Activated CD4-positive, CD25-positive, alpha-beta regulatory T cell treated with anti-CD3 and anti-CD28 coated beads, Interleukin-2, amount 50 U/mL, for 24 hours (primary cell): ENCODE results near the gene IGFL2.
"Not testable (repeated sequence)": the region's sequence is repeated elsewhere in the genome, so short reads cannot be mapped to it uniquely, and the experiment has no call there.

Experiments
- ATAC-seq, 2 donors: fragments of 150-1000 bp; cut with Tn5 transposase; one replicate each; pipeline ENCODE4 v1.10.0; 2021; ENCODE audit warnings: mild to moderate bottlenecking in 1 of 2, moderate library complexity in 1 of 2

The IGFL2 gene

GRCh38 chr19:46191972-46192371, 43.9 kb downstream of the IGFL2 start:
- no peak for ATAC-seq

- not testable (repeated sequence) for ATAC-seq
Observed at GRCh38 chr19:46192626-46192991, 44.6 kb downstream of the IGFL2 start.

DNA sequence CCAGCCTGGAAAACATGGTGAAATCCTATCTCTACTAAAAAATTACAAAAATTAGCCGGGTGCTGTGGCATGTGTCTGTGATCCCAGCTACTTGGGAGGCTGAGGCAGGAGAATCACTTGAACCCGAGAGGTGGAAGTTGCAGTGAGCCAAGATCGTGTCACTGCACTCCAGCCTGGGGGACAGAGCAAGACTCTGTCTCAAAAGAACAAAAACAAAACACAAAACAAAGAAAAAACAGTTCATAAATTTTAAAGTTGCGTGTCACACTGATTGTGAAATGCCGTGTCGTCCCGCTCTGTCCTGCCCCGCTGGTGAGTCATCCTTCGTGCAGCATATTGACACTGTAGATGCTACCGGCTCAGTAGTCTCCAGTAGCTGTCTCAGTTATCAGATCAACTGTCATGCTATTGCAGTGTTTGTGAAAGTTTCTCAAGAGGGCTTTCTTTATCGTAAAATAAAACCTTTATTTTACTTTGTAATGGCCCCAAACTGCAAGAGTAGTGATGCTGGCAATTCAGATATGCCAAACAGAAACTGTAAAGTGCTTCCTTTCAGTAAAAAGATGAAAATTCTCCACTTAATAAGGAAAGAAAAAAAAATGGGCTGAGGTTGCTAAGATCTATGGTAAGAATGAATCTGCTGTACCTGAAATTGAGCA, 45.1 kb downstream of the IGFL2 start:
- ATAC-seq: peak; percentile 65 to 68

- no peak for ATAC-seq
Observed at GRCh38 chr19:46193678-46194077, 45.6 kb downstream of the IGFL2 start.

DNA sequence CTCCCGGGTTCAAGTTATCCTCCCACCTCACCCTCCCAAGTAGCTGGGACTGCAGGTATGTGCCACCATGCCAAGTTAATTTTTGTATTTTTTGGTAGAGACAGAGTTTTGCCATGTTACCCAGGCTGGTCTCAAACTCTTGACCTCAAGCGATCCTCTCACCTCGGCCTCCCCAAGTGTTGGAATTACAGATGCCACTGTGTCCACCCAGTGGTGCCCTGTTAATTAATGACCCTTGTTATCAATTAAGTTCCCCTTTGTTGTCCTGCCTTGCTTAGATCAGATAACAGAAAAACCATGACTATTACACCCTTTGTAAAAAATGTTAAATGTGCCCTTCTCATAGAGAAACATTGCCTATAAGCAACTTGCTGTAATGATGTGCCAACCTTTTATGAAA, 47.1 kb downstream of the IGFL2 start:
- no peak for ATAC-seq

DNA sequence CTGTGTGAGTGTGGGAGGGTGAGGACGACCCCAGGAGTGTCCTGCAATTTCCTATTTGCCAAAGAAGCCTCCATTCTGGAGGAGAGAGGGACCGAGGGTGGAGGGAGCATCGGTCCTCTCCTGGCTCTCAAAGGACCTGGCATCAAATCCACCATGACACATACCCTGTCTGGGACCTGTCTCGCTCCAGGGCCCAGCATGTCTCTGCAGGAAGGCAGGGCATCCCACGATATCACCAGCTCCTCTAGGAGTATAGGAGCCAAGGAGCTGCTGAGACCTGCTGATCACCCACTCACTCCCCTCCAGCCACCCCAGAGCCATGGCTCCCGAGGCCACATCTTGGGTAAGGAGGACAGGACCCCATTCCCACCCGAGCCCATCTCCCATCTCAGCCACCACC, 47.9 kb downstream of the IGFL2 start:
- ATAC-seq: not testable (repeated sequence)

GRCh38 chr19:46196410-46197124, 48.5 kb downstream of the IGFL2 start:
- no peak for ATAC-seq

- no peak for ATAC-seq
Observed at GRCh38 chr19:46197314-46198070, 49.5 kb downstream of the IGFL2 start.

GRCh38 chr19:46198756-46199155, 50.7 kb downstream of the IGFL2 start:
- no peak for ATAC-seq

GRCh38 chr19:46201454-46202310, 53.6 kb downstream of the IGFL2 start:
- ATAC-seq: no peak

- ATAC-seq: no peak
Observed at GRCh38 chr19:46202426-46202825, 54.4 kb downstream of the IGFL2 start.

DNA sequence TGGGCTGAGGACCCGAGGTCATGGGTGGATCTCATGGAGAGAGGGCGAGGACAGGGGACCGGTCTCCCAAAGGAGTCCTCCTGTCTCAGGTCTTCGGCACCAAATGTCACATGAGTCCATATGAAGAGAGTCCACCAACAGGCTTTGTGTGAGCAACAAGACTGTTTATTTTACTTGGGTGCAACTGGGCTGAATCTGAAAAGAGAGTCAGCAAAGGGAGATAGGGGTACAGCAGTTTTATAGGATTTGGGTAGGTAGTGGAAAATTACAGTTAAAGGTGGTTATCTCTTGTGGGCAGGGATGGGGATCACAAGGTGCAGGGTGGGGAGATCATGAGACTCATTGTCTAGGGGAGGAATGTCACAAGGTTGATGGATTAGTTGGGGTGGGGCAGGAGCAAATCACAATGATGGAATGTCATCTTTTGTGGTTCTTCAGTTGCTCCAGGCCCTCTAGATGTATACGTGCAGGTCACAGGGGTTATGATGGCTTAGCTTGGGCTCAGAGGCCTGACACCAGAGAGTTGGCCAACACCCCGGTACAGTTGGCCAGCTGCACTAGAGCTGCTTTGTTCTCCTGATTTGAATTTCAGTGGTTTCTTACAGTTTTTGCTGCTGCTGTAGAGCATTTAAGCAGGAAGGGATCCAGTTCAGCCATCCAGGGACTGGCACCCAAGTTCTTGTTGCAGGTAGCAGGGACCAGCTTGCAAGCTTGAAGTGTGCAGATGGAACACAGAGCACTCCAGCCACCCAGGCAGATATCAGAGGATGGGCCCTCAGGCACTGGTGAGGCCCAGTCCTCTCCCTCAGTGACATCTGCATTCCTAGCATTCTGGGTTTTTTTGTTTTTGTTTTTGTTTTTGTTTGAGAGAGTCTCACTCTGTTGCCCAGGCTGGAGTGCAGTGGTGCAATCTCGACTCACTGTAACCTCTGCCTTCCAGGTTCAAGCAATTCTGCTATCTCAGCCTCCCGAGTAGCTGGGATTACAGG, 55.1 kb downstream of the IGFL2 start:
- ATAC-seq: no peak

DNA sequence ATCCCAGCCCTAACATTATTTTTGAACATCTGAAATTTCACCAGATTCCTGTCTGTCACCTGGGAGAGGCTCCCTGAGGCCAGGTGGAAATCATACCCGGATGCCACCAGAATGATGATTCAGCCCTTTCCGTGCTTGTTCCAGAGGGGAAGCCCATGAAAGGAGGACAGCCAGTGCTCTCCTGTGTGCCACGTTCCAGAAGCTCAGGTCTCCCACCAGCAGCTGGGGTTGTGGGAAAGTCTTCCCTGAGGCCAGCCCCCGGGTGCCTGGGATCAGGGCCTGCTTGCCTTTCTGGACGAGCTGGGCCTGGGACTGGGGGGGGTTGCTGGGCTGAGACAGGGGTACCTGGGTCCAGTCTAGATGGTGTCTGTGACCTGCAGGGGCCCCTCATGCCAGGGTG, 56.0 kb downstream of the IGFL2 start:
- ATAC-seq: no peak

DNA sequence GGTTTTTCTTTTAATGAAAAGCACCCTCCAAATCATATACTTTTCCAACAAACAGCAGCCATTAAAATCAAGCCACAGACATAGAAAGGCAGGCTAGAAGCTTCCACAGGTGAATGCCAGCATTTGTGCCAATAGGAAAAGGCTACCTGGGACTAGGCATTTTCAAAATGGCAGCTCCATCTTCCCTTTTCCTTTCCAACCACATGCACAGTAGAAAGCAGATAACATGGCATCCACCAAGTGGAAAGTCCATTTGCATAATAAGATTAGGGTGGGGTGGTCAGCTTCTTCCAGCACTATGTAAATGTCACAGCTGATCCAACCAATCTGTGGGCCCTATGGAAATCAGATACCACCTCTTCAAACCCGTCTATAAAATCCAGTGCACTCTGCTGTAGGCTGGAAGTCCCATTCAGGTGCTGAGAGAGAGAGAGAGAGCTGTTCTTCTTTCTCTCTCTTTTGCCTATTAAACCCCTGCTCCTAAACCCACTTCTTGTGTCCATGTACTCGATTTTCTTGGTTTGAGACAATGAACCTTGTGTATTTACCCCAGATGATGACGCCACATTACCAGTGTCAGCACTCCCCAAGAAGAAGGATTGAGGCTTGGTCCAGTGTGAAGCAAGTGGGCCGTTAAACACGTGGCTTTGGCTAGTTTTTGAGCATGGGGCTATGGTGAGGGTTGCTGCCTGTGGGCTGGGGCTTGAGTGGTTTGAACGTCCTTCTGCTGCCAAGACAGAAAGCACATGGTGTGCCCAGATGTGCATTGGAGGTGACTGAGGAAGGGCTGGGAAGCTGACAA, 57.3 kb downstream of the IGFL2 start:
- no peak for ATAC-seq

- no peak for ATAC-seq
Observed at GRCh38 chr19:46206176-46206575, 58.1 kb downstream of the IGFL2 start.

- ATAC-seq: no peak
Observed at GRCh38 chr19:46206682-46207081, 58.6 kb downstream of the IGFL2 start.

DNA sequence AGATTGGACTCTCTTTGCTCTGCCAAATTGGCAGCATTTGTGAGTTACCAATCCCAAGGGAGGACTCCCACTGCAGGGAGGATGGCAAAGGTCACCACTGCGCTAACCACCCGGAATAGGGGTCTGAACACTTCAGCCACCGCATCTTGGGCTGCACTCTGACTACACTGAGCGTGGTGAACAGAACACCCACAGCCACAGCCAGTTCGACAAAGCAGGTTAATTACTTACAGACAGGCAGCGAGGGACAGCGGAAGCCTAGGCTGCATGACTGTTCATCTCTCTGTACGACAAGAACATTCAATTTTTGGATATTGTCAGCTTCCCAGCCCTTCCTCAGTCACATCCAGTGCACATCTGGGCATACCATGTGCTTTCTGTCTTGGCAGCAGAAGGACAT, 59.8 kb downstream of the IGFL2 start:
- ATAC-seq: not testable (repeated sequence)

- ATAC-seq: peak; percentile 55 to 70
Observed at GRCh38 chr19:46209051-46209450, 61.0 kb downstream of the IGFL2 start.

DNA sequence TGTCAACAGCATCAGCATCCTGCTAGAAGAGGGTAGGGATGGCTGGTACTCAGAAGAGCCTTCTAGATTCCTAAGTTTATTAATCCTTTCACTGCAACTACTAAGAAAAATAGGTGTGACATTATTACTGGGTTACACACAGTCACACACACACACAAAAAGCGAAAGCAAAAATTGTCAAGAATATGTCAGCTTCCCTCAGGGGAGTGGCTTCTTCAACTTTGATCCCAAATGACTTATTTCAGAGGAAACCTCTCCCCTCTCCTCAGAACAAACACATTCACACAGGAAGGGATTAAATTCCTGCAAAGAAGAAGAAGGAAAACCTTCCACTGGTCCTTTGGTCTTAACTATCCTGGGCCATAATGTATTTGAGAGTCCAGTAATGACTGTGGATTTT, 61.4 kb downstream of the IGFL2 start:
- ATAC-seq: peak in 1 of 2 donors; percentile 21

- no peak for ATAC-seq
Observed at GRCh38 chr19:46210669-46211068, 62.6 kb downstream of the IGFL2 start.
